Chondrocyte (in vitro differentiated cells): ENCODE data around the gene LRRTM3. TPM values are rescaled to one million over a fixed set of nuclear protein-coding genes. Genes with fewer than 3 reads are reported as not detected.

ENCODE experiments used
- DNase-seq: peaks from one replicate; pipeline ENCODE4 v3.0.0; 2021; ENCODE audit warnings: mixed read lengths, low spot score
- H3K27ac Mint-ChIP-seq: one replicate; pipeline ENCODE4 v1.8.0; 2021; ENCODE audit warnings: mild to moderate bottlenecking, moderate library complexity, mixed read lengths; ENCODE audit not compliant: unreplicated experiment
- H3K27me3 Mint-ChIP-seq: 2 replicates; pipeline ENCODE4 v1.8.0; 2021; ENCODE audit warnings: low read depth, mixed read lengths
- H3K36me3 Mint-ChIP-seq: 2 replicates; pipeline ENCODE4 v1.8.0; 2021; ENCODE audit warnings: low read depth, mixed read lengths
- H3K4me1 Mint-ChIP-seq: 2 replicates; pipeline ENCODE4 v1.8.0; 2021; ENCODE audit warnings: low read depth, mild to moderate bottlenecking, mixed read lengths
- H3K4me3 Mint-ChIP-seq: one replicate; pipeline ENCODE4 v1.8.0; 2021; ENCODE audit warnings: mild to moderate bottlenecking, moderate library complexity, mixed read lengths; ENCODE audit not compliant: unreplicated experiment
- H3K9me3 Mint-ChIP-seq: 2 replicates; pipeline ENCODE4 v1.8.0; 2021; ENCODE audit warnings: low read depth, mixed read lengths
- CTCF ChIP-seq: fragments of 200-600 bp; sonication (generic); IDR thresholded peaks from 2 replicates; pipeline ENCODE4 v1.5.0; 2021; ENCODE audit warnings: antibody characterized with exemption, mild to moderate bottlenecking, moderate library complexity
- total RNA-seq: library from RNA; stranded (reverse); gene quantifications from 3 replicates; pipeline ENCODE4 v1.2.1, GENCODE V29; 2021

LRRTM3 gene
- total RNA-seq, 1 donor from 2014 or later = not detected

- no peaks in the 10 kb centered on the region for H3K36me3 Mint-ChIP-seq
- TF ChIP-seq CTCF = no peak
- no peak for DNase-seq
- no peak overlapping the region for H3K4me3 Mint-ChIP-seq
- H3K4me1 Mint-ChIP-seq = peaks cover 13% of the 10 kb centered on the region
- H3K27me3 Mint-ChIP-seq = peaks cover 2% of the 10 kb centered on the region
- H3K27ac Mint-ChIP-seq = no peak overlapping the region
- H3K9me3 Mint-ChIP-seq = no peaks in the 10 kb centered on the region
Measured at GRCh38 chr10:67112765-67113164, 186.9 kb downstream of the LRRTM3 start.

- Mint-ChIP-seq H3K27me3 (peaks cover 2% of the 10 kb centered on the region), H3K36me3 (no peaks in the 10 kb centered on the region), H3K4me3 (no peak overlapping the region), H3K4me1 (peaks cover 21% of the 10 kb centered on the region), H3K9me3 (no peaks in the 10 kb centered on the region), H3K27ac (no peak overlapping the region)
- no peak for TF ChIP-seq CTCF
- no peak for DNase-seq
Measured at GRCh38 chr10:67114945-67115344, 189.1 kb downstream of the LRRTM3 start.

GRCh38 chr10:67115972-67116371 is 190.1 kb downstream of the LRRTM3 start:
- no peak for TF ChIP-seq CTCF
- H3K27ac Mint-ChIP-seq = no peak overlapping the region
- no peak for DNase-seq
- no peaks in the 10 kb centered on the region for H3K36me3 Mint-ChIP-seq
- H3K27me3 Mint-ChIP-seq = peaks cover 2% of the 10 kb centered on the region
- H3K9me3 Mint-ChIP-seq = no peaks in the 10 kb centered on the region
- H3K4me3 Mint-ChIP-seq = no peak overlapping the region
- peaks cover 27% of the 10 kb centered on the region for H3K4me1 Mint-ChIP-seq

- DNase-seq = no peak
- Mint-ChIP-seq H3K27me3 (no peaks in the 10 kb centered on the region), H3K4me1 (peaks cover 27% of the 10 kb centered on the region), H3K9me3 (no peaks in the 10 kb centered on the region), H3K36me3 (no peaks in the 10 kb centered on the region), H3K4me3 (no peak overlapping the region), H3K27ac (no peak overlapping the region)
- TF ChIP-seq CTCF = no peak
Measured at GRCh38 chr10:67119651-67120050, 193.8 kb downstream of the LRRTM3 start.

- Mint-ChIP-seq H3K4me3 (no peak overlapping the region), H3K9me3 (no peaks in the 10 kb centered on the region), H3K27me3 (peaks cover 14% of the 10 kb centered on the region), H3K27ac (no peak overlapping the region), H3K4me1 (no peaks in the 10 kb centered on the region), H3K36me3 (no peaks in the 10 kb centered on the region)
- no peak for DNase-seq
- TF ChIP-seq CTCF = no peak
Measured at GRCh38 chr10:67127441-67127840, 201.6 kb downstream of the LRRTM3 start.
